Rectal smooth muscle tissue (tissue), 1 donor: ENCODE measurements around the gene VTI1A.

ENCODE experiments used
- H3K27ac ChIP-seq: one replicate; pipeline ENCODE4 v1.7.0; 2013; ENCODE audit warnings: low read depth, low read length, inconsistent platforms
- H3K27me3 ChIP-seq: one replicate; pipeline ENCODE4 v1.7.0; 2013; ENCODE audit warnings: low read length; ENCODE audit not compliant: control insufficient read depth, insufficient read depth
- H3K36me3 ChIP-seq: one replicate; pipeline ENCODE4 v1.7.0; 2013; ENCODE audit warnings: low read length; ENCODE audit not compliant: control insufficient read depth, insufficient read depth
- H3K4me1 ChIP-seq: one replicate; pipeline ENCODE4 v1.7.0; 2013; ENCODE audit warnings: low read length; ENCODE audit not compliant: control insufficient read depth, insufficient read depth
- H3K4me3 ChIP-seq: one replicate; pipeline ENCODE4 v1.7.0; 2013; ENCODE audit warnings: low read length
- H3K9ac ChIP-seq: one replicate; pipeline ENCODE4 v1.7.0; 2013; ENCODE audit warnings: low read length

VTI1A gene

DNA sequence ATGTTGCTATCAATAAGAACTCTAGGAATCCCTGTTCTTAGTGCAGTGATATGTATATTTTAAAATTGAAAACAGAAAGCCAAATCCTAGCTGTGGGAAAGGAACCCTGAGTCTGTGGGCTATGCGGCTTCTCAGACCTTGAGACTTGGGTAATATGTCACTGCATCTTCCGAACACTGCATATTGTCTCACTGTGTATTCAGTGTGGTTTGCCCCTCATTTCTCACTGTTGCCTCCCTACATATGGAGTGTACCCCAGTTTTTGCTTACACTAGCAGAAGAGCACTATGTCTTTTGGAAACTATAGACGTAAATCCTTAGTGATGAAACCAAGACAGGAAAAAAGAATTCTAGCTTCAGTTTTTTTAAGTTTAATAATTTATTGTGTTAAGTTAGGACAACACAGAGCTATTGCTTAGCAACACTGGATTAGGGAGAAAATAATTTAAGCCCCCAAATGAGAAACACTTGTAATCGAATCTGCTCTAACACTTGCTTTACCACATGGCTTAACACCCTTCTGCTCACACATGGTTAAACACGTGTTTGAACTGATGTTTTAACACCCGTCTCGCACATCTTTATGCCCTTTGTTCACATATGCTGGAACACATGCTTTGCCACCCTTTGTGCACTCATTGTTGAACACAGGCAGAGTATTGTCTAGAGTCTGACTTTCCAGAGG, 251.3 kb downstream of the VTI1A start:
- Histone ChIP-seq H3K27me3 (no peaks in the 10 kb centered on the region), H3K36me3 (no peaks in the 10 kb centered on the region), H3K9ac (no peak overlapping the region), H3K4me3 (no peak overlapping the region), H3K4me1 (no peaks in the 10 kb centered on the region), H3K27ac (no peak overlapping the region)

DNA sequence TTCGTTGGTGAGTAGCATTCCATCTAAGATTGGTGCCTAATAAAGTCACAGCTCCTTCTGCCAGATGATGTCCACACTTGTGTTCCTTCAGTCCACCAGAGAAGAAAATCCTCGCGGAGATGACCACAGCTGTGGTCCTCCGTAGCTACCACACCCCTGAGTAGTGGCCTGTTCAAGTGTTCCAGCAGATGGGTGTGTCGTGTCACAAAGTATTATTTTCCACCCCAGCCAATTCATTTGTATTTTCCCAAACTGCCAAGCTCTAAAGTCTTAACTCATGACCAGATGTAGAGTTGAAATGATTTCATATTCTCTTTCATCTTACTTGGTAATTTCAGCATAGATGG, 251.8 kb downstream of the VTI1A start:
- H3K27me3 ChIP-seq: no peaks in the 10 kb centered on the region
- no peaks in the 10 kb centered on the region for H3K4me1 ChIP-seq
- no peak overlapping the region for H3K9ac ChIP-seq
- no peak overlapping the region for H3K4me3 ChIP-seq
- no peaks in the 10 kb centered on the region for H3K36me3 ChIP-seq
- H3K27ac ChIP-seq: no peak overlapping the region

DNA sequence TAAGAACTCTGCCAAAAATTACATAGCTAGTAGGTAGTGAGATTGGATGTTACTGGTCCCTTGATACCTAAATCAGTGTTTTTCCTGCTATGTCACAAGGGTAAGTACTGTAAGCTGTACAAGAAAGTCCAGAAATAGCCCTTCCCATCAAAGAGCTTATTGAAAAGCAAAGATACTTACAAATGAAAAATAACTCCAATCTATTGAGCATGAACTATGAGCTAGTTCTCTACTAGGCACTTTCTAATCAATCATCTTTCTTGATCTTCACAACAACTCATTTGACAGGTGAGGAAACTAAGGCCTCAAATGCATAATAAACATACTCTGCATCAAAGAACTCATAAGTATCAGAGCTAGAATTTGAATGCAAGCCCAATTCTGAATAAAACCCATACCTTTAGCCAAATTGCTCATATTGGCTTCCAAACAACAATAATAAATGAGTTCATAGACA, 253.2 kb downstream of the VTI1A start:
- Histone ChIP-seq H3K4me3 (no peak overlapping the region), H3K4me1 (no peaks in the 10 kb centered on the region), H3K9ac (no peak overlapping the region), H3K27me3 (no peaks in the 10 kb centered on the region), H3K27ac (no peak overlapping the region), H3K36me3 (no peaks in the 10 kb centered on the region)

DNA sequence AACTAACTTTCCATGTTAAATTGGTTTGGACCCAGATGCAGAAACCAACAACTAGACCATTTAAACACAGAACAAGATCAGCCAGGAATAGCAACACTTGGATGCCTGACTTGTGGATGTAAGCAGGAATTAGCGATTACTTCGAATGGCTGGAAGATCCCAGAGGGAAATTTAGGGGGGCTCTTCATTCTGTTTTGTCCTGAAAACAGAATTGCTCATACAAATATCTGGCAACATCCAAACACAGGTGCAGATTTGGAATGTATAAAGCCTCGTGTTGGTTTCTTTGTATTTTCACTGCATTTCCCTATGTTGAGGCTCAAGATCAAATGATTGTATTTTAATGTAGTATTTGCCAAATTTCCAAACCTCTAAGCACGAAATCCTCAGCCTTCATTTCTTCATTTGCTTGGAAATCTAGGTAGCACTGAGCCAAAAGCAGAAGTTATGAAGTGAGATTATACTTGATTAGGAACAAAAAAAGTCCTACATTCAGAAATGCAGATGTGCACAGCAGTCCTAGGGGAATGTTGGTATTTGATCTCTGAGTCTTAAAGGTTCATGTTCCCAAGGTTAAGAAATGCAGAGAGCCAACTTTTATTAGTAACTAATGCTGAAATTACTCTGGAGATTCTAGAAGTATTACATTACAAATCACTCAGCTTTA, 254.3 kb downstream of the VTI1A start:
- Histone ChIP-seq H3K9ac (no peak overlapping the region), H3K27ac (no peak overlapping the region), H3K36me3 (no peaks in the 10 kb centered on the region), H3K4me1 (no peaks in the 10 kb centered on the region), H3K4me3 (no peak overlapping the region), H3K27me3 (no peaks in the 10 kb centered on the region)

DNA sequence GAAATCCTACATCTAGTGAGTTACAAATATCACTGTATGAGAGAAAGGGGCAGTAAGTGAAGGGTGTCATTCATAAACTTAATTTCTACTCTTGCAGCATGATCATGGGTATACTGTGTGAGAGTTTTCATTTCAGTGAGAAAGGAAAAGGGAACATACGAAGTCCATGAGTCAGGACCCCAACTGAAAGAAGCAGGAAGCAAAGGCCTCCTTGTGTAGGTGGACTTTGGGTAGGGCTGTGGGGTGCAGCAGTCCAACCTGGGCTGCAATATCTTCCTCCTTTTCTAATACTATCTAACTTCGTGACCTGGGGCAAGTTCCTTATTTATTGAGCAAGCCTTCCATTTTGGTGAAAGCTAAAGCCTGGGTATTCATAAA, 254.9 kb downstream of the VTI1A start:
- H3K27ac ChIP-seq: no peak overlapping the region
- H3K27me3 ChIP-seq: no peaks in the 10 kb centered on the region
- H3K4me1 ChIP-seq: no peaks in the 10 kb centered on the region
- H3K9ac ChIP-seq: no peak overlapping the region
- H3K4me3 ChIP-seq: no peak overlapping the region
- no peaks in the 10 kb centered on the region for H3K36me3 ChIP-seq

DNA sequence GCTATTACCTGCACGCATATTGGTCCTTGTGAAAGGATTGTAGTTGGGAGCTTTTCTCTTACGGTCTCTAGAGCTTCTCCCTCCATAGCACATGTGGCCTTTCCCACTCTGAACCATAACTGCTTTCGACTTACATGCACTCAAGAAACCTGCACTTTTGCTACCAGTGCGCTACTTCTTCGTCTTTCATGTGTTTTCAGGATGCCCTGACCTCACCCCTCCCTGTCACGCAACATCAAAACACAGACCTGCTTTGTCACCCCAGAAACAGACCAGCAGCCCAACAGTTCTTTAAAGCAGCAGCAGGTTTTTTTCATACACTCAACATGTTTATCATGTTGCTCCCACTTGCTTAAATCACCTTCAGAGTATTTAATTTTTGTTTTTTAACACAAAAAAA, 259.6 kb downstream of the VTI1A start:
- Histone ChIP-seq H3K4me1 (no peaks in the 10 kb centered on the region), H3K4me3 (no peak overlapping the region)

DNA sequence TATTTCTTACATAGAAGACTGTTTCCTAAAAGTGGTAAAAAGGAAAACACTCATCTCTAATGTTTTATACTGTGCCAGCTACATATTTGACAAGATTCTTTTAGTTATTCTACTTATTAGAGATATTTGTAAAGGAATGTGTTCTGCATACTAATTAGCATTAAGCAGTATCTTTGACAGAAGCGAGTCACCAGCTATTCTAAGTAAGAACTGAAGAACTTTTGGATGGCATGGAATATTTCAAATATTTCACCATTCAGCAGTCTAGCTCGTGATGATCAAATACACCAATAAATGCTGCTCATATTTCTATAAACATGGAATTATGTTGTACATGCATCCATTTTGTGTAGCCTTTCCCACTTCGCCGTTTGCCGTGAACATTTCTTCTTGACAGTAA, 261.4 kb downstream of the VTI1A start:
- no peak overlapping the region for H3K4me3 ChIP-seq
- no peak overlapping the region for H3K9ac ChIP-seq
- no peak overlapping the region for H3K27ac ChIP-seq
- H3K27me3 ChIP-seq: no peaks in the 10 kb centered on the region
- H3K36me3 ChIP-seq: no peaks in the 10 kb centered on the region
- H3K4me1 ChIP-seq: no peaks in the 10 kb centered on the region

More for the DNA sequence above, 259.6 kb downstream of the VTI1A start:
- Histone ChIP-seq H3K27me3 (no peaks in the 10 kb centered on the region), H3K27ac (no peak overlapping the region), H3K36me3 (no peaks in the 10 kb centered on the region), H3K9ac (no peak overlapping the region)

DNA sequence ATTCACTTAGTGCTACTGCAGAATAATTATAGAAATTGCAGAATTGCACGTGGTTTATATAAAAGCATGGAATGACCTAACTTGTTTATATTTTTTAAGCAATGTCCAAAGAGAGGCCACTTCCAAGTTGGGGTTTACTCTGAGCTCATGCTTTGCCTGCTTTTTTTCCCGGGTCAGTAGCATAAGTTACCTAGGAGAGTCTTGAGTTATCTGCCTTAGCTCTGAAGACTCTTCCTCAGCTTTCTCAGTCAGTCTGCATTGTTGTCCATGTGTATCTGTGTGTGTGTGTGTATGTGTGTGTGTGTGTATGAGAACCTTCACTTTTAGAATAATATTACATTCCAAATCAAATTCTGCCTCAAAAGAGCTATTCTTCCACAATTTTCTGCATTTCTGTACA, 263.5 kb downstream of the VTI1A start:
- Histone ChIP-seq H3K9ac (no peak overlapping the region), H3K4me3 (no peak overlapping the region), H3K27me3 (no peaks in the 10 kb centered on the region), H3K36me3 (no peaks in the 10 kb centered on the region), H3K4me1 (no peaks in the 10 kb centered on the region), H3K27ac (no peak overlapping the region)

DNA sequence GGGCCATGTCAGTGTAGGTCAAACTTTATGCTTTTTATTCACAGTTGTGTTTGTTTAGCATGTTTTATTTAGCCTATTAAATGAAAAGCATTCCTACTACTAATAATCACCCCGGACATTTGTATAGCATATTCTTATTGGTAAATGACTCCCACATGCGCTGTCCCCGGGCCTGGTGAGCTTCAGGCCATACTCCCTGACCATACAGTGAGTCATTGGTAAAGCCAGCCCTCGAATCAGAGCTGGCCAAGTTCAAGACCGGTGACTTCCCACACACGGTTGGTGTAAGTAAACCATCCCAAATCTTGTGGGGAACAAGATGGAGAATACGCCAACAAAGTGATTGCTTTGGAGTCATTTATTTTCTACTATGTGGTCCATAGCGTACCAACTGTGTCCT, 264.4 kb downstream of the VTI1A start:
- no peaks in the 10 kb centered on the region for H3K27me3 ChIP-seq
- H3K4me3 ChIP-seq: no peak overlapping the region
- no peak overlapping the region for H3K27ac ChIP-seq
- H3K36me3 ChIP-seq: no peaks in the 10 kb centered on the region
- H3K4me1 ChIP-seq: no peaks in the 10 kb centered on the region
- H3K9ac ChIP-seq: no peak overlapping the region

DNA sequence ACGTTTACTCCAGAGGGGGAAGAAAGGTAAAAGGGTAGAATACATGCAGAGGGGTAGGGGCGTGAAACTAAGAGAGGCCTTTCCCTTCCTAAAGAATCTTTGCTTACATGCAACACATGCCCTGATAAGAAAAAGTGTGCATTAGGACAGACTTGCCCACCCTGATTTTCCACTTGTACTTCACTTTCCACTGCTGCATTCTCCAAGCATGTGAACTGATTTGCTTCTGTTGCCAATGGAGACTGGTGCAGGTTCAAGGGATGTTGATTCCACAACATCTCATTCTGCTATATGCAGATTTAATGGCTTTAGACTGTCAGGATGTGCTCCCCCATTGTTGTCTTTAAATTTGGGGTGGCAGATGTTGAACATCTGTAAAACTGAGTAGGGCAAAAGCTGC, 265.5 kb downstream of the VTI1A start:
- no peaks in the 10 kb centered on the region for H3K27me3 ChIP-seq
- no peak overlapping the region for H3K27ac ChIP-seq
- no peaks in the 10 kb centered on the region for H3K4me1 ChIP-seq
- H3K36me3 ChIP-seq: no peaks in the 10 kb centered on the region
- H3K4me3 ChIP-seq: no peak overlapping the region
- no peak overlapping the region for H3K9ac ChIP-seq

DNA sequence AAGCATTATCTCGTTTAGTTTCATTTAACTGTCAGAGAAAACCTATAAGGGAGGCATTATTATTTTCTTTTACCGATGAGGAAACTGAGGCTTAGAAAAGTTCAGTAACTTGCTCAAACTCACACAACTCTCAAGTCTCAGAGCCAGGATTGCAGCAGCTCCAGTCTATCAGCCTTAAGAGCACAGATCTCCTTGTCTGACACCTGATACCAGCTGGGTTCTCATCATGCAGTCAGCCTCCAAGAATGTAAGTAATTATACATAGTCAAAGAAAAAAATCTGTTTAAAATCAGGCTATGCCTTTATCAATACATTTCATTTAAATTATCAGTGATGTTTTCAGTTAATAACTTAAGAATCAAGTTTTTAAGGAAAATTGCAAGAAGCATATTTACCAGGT, 266.4 kb downstream of the VTI1A start:
- Histone ChIP-seq H3K27ac (no peak overlapping the region), H3K27me3 (no peaks in the 10 kb centered on the region), H3K36me3 (no peaks in the 10 kb centered on the region), H3K4me1 (no peaks in the 10 kb centered on the region), H3K9ac (no peak overlapping the region), H3K4me3 (no peak overlapping the region)

DNA sequence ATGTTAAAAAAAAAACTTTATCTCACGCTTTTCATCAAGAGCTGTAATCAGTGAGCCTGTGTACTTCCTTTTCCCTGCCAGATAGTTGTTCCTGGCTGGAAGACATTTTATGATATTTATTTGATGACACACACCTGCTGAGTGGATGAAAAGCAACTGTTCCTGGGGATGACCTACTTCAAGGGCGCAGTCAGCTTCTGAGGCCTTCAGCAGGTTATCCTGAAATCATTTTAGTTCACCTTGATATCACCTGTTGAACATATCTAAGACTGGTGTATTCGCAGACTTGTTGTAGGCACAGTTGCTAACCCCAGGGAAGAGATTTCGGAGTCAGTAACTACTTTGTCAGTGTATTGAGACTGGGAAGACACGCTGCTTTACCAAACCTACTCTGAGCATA, 268.6 kb downstream of the VTI1A start:
- H3K4me1 ChIP-seq: no peaks in the 10 kb centered on the region
- H3K27ac ChIP-seq: peak overlapping the region; percentile 41
- no peaks in the 10 kb centered on the region for H3K27me3 ChIP-seq

DNA sequence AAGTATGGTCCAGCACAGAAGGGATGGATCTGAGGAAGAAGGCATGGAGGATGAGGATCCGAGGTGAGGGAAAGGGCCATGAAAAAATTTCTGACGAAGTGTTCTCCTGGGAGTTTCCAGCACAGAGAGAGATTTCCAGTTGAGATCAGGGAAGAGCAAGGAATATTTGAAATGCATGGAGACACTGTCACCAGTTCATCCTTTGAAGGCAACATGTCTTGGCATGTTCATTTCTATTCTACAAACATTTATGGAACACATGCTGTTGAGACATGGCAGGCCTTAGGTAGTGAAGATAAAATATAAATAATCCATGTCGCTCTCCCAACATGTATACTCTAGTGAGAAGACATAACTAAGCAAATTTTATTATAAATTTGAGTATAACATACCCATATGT, 269.1 kb downstream of the VTI1A start:
- Histone ChIP-seq H3K4me3 (no peak overlapping the region), H3K4me1 (no peaks in the 10 kb centered on the region), H3K27me3 (no peaks in the 10 kb centered on the region), H3K36me3 (no peaks in the 10 kb centered on the region), H3K27ac (peak overlapping the region; percentile 41), H3K9ac (no peak overlapping the region)

More for the DNA sequence above, 268.6 kb downstream of the VTI1A start:
- no peaks in the 10 kb centered on the region for H3K36me3 ChIP-seq
- no peak overlapping the region for H3K4me3 ChIP-seq
- H3K9ac ChIP-seq: no peak overlapping the region
